NT2/D1 (cell line): ENCODE data around the gene LRP5.

Experiments used
- SUZ12 ChIP-seq: IDR thresholded peaks from 2 replicates; pipeline ENCODE4 v1.6.1; 2011; ENCODE audit not compliant: insufficient read length, insufficient read depth; ENCODE audit errors: extremely low read depth
- YY1 ChIP-seq: IDR thresholded peaks from 2 replicates; pipeline ENCODE4 v1.6.1; 2011; ENCODE audit not compliant: insufficient read length, insufficient read depth
- ZNF274 ChIP-seq: IDR thresholded peaks from 2 replicates; pipeline ENCODE4 v1.6.1; 2011; ENCODE audit warnings: mild to moderate bottlenecking, low read depth, low read length

DNA sequence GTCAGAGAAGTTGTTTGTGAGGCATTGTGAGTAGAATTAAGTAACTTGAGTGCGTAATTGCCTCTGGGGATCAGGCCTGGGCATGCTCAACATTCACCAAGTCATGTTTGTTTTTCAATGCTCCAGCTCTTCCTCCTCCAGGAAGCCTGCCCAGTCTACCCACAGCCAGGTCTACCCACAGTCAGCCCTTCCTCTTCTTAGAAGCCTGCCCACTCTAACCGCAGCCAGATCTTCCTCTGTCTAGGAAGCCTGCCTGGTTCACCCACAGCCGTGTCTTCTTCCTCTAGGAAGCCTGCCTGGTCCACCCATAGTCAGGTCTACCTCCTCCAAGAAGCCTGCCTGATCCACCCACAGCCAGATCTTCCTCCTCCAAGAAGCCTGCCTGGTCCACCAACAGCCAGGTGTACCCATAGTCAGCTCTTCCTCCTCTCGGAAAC is 25.0 kb downstream of the LRP5 start:
- TF ChIP-seq ZNF274 (no peak), YY1 (no peak), SUZ12 (no peak)
